CD14-positive monocyte (primary cell): Measurements from ENCODE around the gene CORO1A. TPM values are rescaled to one million over a fixed set of nuclear protein-coding genes. Genes with fewer than 3 reads are reported as not detected.

Experiments used
- DNase-seq, 3 donors: peaks; one replicate each; pipeline ENCODE4 v3.0.0-alpha.2; 2011 to 2022
- H2AFZ ChIP-seq: 2 replicates; pipeline ENCODE4 v1.6.0; 2012; ENCODE audit warnings: mild to moderate bottlenecking, low read depth, low read length, inconsistent platforms; ENCODE audit not compliant: insufficient read depth, poor library complexity, severe bottlenecking
- H3K27ac ChIP-seq, 2 donors: 1 replicate in 1 of 2; 2 replicates in 1 of 2; pipeline ENCODE4 v1.5.1; 2012 to 2013; ENCODE audit warnings: low read length in 2 of 2, control low read depth in 1 of 2, inconsistent platforms in 1 of 2, low read depth in 1 of 2, mild to moderate bottlenecking in 1 of 2
- H3K27me3 ChIP-seq, 2 donors: one replicate each; pipeline versions ENCODE4 v1.6.0 to v1.6.1; 2011 to 2013; ENCODE audit warnings: low read length in 2 of 2; ENCODE audit not compliant: control insufficient read depth in 2 of 2, insufficient read depth in 2 of 2
- H3K36me3 ChIP-seq, 2 donors: replicated peaks in 1 of 2; 1 replicate in 1 of 2; 2 replicates in 1 of 2; pipeline versions ENCODE4 v1.5.1 to v1.6.1; 2012 to 2013; ENCODE audit warnings: low read length in 2 of 2, control low read depth in 1 of 2, inconsistent platforms in 1 of 2, mild to moderate bottlenecking in 1 of 2; ENCODE audit not compliant: insufficient read depth in 2 of 2, control insufficient read depth in 1 of 2
- H3K4me1 ChIP-seq, 2 donors: 1 replicate in 1 of 2; 2 replicates in 1 of 2; pipeline versions ENCODE4 v1.5.1 to v1.6.1; 2012 to 2013; ENCODE audit warnings: low read length in 2 of 2, control low read depth in 1 of 2, inconsistent platforms in 1 of 2, mild to moderate bottlenecking in 1 of 2, moderate library complexity in 1 of 2; ENCODE audit not compliant: insufficient read depth in 2 of 2, control insufficient read depth in 1 of 2
- H3K4me2 ChIP-seq: replicated peaks from 2 replicates; pipeline ENCODE3; 2012; ENCODE audit warnings: low read length, moderate library complexity, mild to moderate bottlenecking; ENCODE audit not compliant: poor library complexity, severe bottlenecking; ENCODE audit errors: extremely low read depth
- H3K4me3 ChIP-seq, 3 experiments: fragments of 200-600 bp in 1 of 3; sonication (generic) in 1 of 3; replicated peaks in 1 of 3; 1 replicate in 2 of 3; 2 replicates in 1 of 3; pipeline ENCODE4 v1.5.1; 2011 to 2013; ENCODE audit warnings: low read length in 3 of 3, mild to moderate bottlenecking in 3 of 3, control low read depth in 2 of 3, low read depth in 2 of 3, inconsistent platforms in 1 of 3, moderate library complexity in 1 of 3
- H3K79me2 ChIP-seq: 2 replicates; pipeline ENCODE4 v1.6.0; 2012; ENCODE audit warnings: mild to moderate bottlenecking, control low read depth, inconsistent platforms, low read length, moderate library complexity; ENCODE audit not compliant: insufficient read depth
- H3K9ac ChIP-seq: 2 replicates; pipeline ENCODE4 v1.6.0; 2017; ENCODE audit warnings: low read length, mild to moderate bottlenecking; ENCODE audit not compliant: insufficient read depth, poor library complexity, severe bottlenecking
- H3K9me3 ChIP-seq, 2 donors: replicated peaks in 1 of 2; 1 replicate in 1 of 2; 2 replicates in 1 of 2; pipeline versions ENCODE4 v1.5.1 to v1.6.1; 2012 to 2013; ENCODE audit warnings: low read length in 2 of 2, control low read depth in 1 of 2; ENCODE audit not compliant: control insufficient read depth in 1 of 2, insufficient read depth in 1 of 2
- H4K20me1 ChIP-seq: 2 replicates; pipeline ENCODE4 v1.6.0; 2012; ENCODE audit warnings: mild to moderate bottlenecking, low read length, control low read depth, moderate library complexity; ENCODE audit not compliant: insufficient read depth
- H3K27ac Mint-ChIP-seq, 7 donors: one replicate each; pipeline ENCODE4 v1.8.0; 2020; ENCODE audit warnings: mild to moderate bottlenecking in 7 of 7, mixed read lengths in 7 of 7, moderate library complexity in 6 of 7, inconsistent platforms in 2 of 7
- H3K27me3 Mint-ChIP-seq, 3 donors: one replicate each; pipeline ENCODE4 v1.8.0; 2021 to 2022; ENCODE audit warnings: low read depth in 3 of 3, mild to moderate bottlenecking in 3 of 3, mixed read lengths in 3 of 3, moderate library complexity in 3 of 3, inconsistent platforms in 1 of 3
- H3K36me3 Mint-ChIP-seq, 2 donors: one replicate each; pipeline ENCODE4 v1.8.0; 2020; ENCODE audit warnings: mixed read lengths in 2 of 2, inconsistent platforms in 1 of 2, mild to moderate bottlenecking in 1 of 2
- H3K4me1 Mint-ChIP-seq: one replicate; pipeline ENCODE4 v1.8.0; 2020; ENCODE audit warnings: mild to moderate bottlenecking, mixed read lengths
- H3K4me3 Mint-ChIP-seq, 2 donors: one replicate each; pipeline ENCODE4 v1.8.0; 2020; ENCODE audit warnings: mild to moderate bottlenecking in 2 of 2, mixed read lengths in 2 of 2, moderate library complexity in 1 of 2
- H3K9me3 Mint-ChIP-seq, 7 donors: one replicate each; pipeline ENCODE4 v1.8.0; 2020 to 2022; ENCODE audit warnings: mixed read lengths in 7 of 7, mild to moderate bottlenecking in 6 of 7, moderate library complexity in 6 of 7, inconsistent platforms in 2 of 7
- CTCF ChIP-seq: fragments of 200-600 bp; IDR thresholded peaks from one replicate; pipeline ENCODE4 v1.8.0; 2022; ENCODE audit warnings: antibody characterized with exemption, mild to moderate bottlenecking
- WGBS: methylation state at CpG from one replicate; pipeline ENCODE4 v1.1.5; 2013; ENCODE audit warnings: missing lambda C conversion rate; ENCODE audit not compliant: insufficient coverage; 5-methylcytosine and 5-hydroxymethylcytosine counted together
- intact Hi-C, 2 donors: fragments of 100-400 bp; cut with micrococcal nuclease; formaldehyde crosslinking; loops; one replicate each; pipeline versions ENCODE4 v1.15.0 to v1.15.1; 2023
- polyA plus RNA-seq, 3 donors: library from polyadenylated mRNA; depleted of rRNA in 1 of 3; unstranded in 2 of 3; stranded (reverse) in 1 of 3; fragments of 300-500 nt in 2 of 3; fragments of >200 nt in 1 of 3; fragmentation: Illumina TruSeq in 2 of 3; gene quantifications; 1 replicate in 2 of 3; 2 replicates in 1 of 3; pipeline ENCODE4 v1.2.3, GENCODE V29; 2012 to 2021

The CORO1A gene
- polyA plus RNA-seq, 3 donors, result 1,314 to 1,363 (median 1,346) TPM

DNA sequence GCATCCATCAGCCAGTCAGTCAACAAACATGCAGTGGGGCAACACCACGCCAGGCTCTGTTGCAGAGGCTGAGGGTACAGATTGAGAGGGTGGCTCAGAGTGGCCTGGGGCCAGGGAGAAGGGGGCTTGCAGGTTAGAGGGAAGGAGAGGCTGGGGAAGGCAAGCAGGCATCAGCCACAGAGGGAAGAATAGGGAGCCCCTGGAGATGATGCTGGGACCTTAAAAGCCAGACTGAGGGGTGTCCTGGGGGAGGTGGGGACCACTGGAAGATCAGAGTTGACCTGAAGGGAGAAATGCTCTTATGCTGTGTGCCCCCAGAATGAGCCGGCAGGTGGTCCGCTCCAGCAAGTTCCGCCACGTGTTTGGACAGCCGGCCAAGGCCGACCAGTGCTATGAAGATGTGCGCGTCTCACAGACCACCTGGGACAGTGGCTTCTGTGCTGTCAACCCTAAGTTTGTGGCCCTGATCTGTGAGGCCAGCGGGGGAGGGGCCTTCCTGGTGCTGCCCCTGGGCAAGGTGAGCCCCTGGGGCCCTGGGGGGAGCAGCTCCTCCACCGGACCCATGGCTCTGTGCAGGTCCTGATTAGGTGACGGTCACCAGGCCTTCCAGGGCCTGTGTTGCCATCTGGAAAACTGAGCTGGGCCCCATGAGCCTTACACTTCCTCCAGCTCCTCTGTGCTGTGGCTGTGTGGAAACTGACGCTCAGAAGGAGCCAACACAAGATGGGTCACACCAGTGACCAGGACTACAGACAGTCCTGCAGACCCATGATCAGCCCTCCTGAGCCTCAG is 1.7 kb downstream of the CORO1A start:
- H3K9me3 ChIP-seq, result no peaks in the 10 kb centered on the region
- H2AFZ ChIP-seq, result peak overlapping the region; percentile 43
- H3K4me3 Mint-ChIP-seq, result peak overlapping the region; percentile 97 to 99
- H3K36me3 ChIP-seq, result peaks cover 22 to 29% of the 10 kb centered on the region in 2 donors
- peaks cover 35% of the 10 kb centered on the region for H3K4me1 Mint-ChIP-seq
- intact Hi-C loops, result no loop called here
- H3K79me2 ChIP-seq, result peaks cover 57% of the 10 kb centered on the region
- H3K27ac ChIP-seq, result peak overlapping the region; percentile 62 to 70
- 47% methylated on average over 13 of the region's 13 CpGs for WGBS
- peaks cover 45 to 48% of the 10 kb centered on the region in 2 donors for H3K4me1 ChIP-seq
- H3K27me3 ChIP-seq, result no peaks in the 10 kb centered on the region
- H3K9me3 Mint-ChIP-seq, result no peaks in the 10 kb centered on the region
- peak overlapping the region; percentile 70 to 97 (median 88) for H3K4me3 ChIP-seq
- peak overlapping the region; percentile 96 for H3K4me2 ChIP-seq
- H3K36me3 Mint-ChIP-seq, result peaks cover 19 to 34% of the 10 kb centered on the region in 2 donors
- no peak for TF ChIP-seq CTCF
- H3K9ac ChIP-seq, result peak overlapping the region; percentile 74
- peaks cover 0 to 5% (median 4%) of the 10 kb centered on the region in 3 donors for H3K27me3 Mint-ChIP-seq
- peak overlapping the region; percentile 85 to 95 (median 93) for H3K27ac Mint-ChIP-seq
- peaks cover 47% of the 10 kb centered on the region for H4K20me1 ChIP-seq
- DNase-seq, result peak in 2 of 3 donors; percentile 48 to 58

- Histone ChIP-seq H2AFZ (peak overlapping the region; percentile 43), H3K9me3 (no peaks in the 10 kb centered on the region), H3K4me1 (peaks cover 45 to 48% of the 10 kb centered on the region in 2 donors), H3K9ac (peak overlapping the region; percentile 74), H3K27ac (peak overlapping the region; percentile 62 to 70), H3K27me3 (no peaks in the 10 kb centered on the region), H4K20me1 (peaks cover 47% of the 10 kb centered on the region), H3K4me3 (peak overlapping the region; percentile 70 to 97 (median 88)), H3K79me2 (peaks cover 57% of the 10 kb centered on the region), H3K4me2 (peak overlapping the region; percentile 96), H3K36me3 (peaks cover 22 to 29% of the 10 kb centered on the region in 2 donors)
- DNase-seq, result peak; percentile 76 to 88 (median 84)
- Mint-ChIP-seq H3K4me3 (peak overlapping the region; percentile 97 to 99), H3K36me3 (peaks cover 19 to 34% of the 10 kb centered on the region in 2 donors), H3K27ac (peak overlapping the region; percentile 85 to 95 (median 90)), H3K9me3 (no peaks in the 10 kb centered on the region), H3K27me3 (peaks cover 0 to 4% (median under 1%) of the 10 kb centered on the region in 3 donors), H3K4me1 (peaks cover 35% of the 10 kb centered on the region)
- TF ChIP-seq CTCF, result no peak
- WGBS, result 0% methylated on average over 6 of the region's 15 CpGs
- intact Hi-C loops, result no loop called here
These were observed 2.5 kb downstream of the CORO1A start for GRCh38 chr16:30185683-30186421.
